ENCODE results near the gene GRPEL1.

Gene GRPEL1

GRCh38 chr4:7059662-7060061 is 8.2 kb downstream of the GRPEL1 start:
- Histone ChIP-seq H3K4me3 (ENCODE audit: low read length) (no peak overlapping the region), H3K4me2 (ENCODE audit: low read length) (no peak overlapping the region), H3K4me1 (ENCODE audit: control insufficient read depth, low read length) (no peaks in the 10 kb centered on the region), H3K27ac (ENCODE audit: low read depth, low read length) (no peak overlapping the region), H3K9me3 (ENCODE audit: control insufficient read depth, insufficient read depth, low read length) (no peaks in the 10 kb centered on the region), H3K9me2 (replicated peaks; ENCODE audit: control insufficient read depth, low read length) (no peaks in the 10 kb centered on the region), H3K36me3 (ENCODE audit: control insufficient read depth, low read length) (peaks cover 77% of the 10 kb centered on the region), H3F3A (ENCODE audit: control insufficient read depth, insufficient read depth) (peaks cover 24% of the 10 kb centered on the region), H3K27me3 (ENCODE audit: control insufficient read depth, low read length) (no peaks in the 10 kb centered on the region), H3K79me2 (ENCODE audit: control insufficient read depth, low read length) (peaks cover 26% of the 10 kb centered on the region), H4K20me1 (ENCODE audit: control insufficient read depth, insufficient read depth, low read depth, low read length) (peaks cover 8% of the 10 kb centered on the region; the same call in 1 of the 2 replicates)
- TF ChIP-seq EZH2phosphoT487 (IDR thresholded peaks at IDR 0.05; ENCODE audit: borderline replicate concordance, low read length) (no peak), CTCF (IDR thresholded peaks at IDR 0.05; ENCODE audit: low read depth, low read length, poor library complexity, severe bottlenecking) (no peak)

GRCh38 chr4:7058792-7059191 is 9.1 kb downstream of the GRPEL1 start:
- Histone ChIP-seq H4K20me1 (ENCODE audit: control insufficient read depth, insufficient read depth, low read depth, low read length) (peaks cover 5% of the 10 kb centered on the region; the same call in 1 of the 2 replicates), H3K4me2 (ENCODE audit: low read length) (no peak overlapping the region)

GRCh38 chr4:7055990-7056325 is 11.9 kb downstream of the GRPEL1 start:
- peaks cover 53% of the 10 kb centered on the region for H3K36me3 ChIP-seq (ENCODE audit: control insufficient read depth, low read length)
- H3K27me3 ChIP-seq (ENCODE audit: control insufficient read depth, low read length) = no peaks in the 10 kb centered on the region
- H3K4me2 ChIP-seq (ENCODE audit: low read length) = no peak overlapping the region

More at GRCh38 chr4:7058792-7059191, 9.1 kb downstream of the GRPEL1 start:
- Histone ChIP-seq H3K27me3 (ENCODE audit: control insufficient read depth, low read length) (no peaks in the 10 kb centered on the region), H3K27ac (ENCODE audit: low read depth, low read length) (no peak overlapping the region), H3K9me2 (replicated peaks; ENCODE audit: control insufficient read depth, low read length) (no peaks in the 10 kb centered on the region), H3K9me3 (ENCODE audit: control insufficient read depth, insufficient read depth, low read length) (no peaks in the 10 kb centered on the region), H3K4me1 (ENCODE audit: control insufficient read depth, low read length) (no peaks in the 10 kb centered on the region), H3K4me3 (ENCODE audit: low read length) (no peak overlapping the region), H3K36me3 (ENCODE audit: control insufficient read depth, low read length) (peaks cover 78% of the 10 kb centered on the region), H3F3A (ENCODE audit: control insufficient read depth, insufficient read depth) (peaks cover 24% of the 10 kb centered on the region), H3K79me2 (ENCODE audit: control insufficient read depth, low read length) (peaks cover 21% of the 10 kb centered on the region)
- no peak for TF ChIP-seq CTCF (IDR thresholded peaks at IDR 0.05; ENCODE audit: low read depth, low read length, poor library complexity, severe bottlenecking)
- TF ChIP-seq EZH2phosphoT487 (IDR thresholded peaks at IDR 0.05; ENCODE audit: borderline replicate concordance, low read length) = no peak

More at GRCh38 chr4:7055990-7056325, 11.9 kb downstream of the GRPEL1 start:
- no peak overlapping the region for H3K4me3 ChIP-seq (ENCODE audit: low read length)
- H3K4me1 ChIP-seq (ENCODE audit: control insufficient read depth, low read length) = no peaks in the 10 kb centered on the region
- no peaks in the 10 kb centered on the region for H3K9me2 ChIP-seq (replicated peaks; ENCODE audit: control insufficient read depth, low read length)
- peaks cover 24% of the 10 kb centered on the region for H3F3A ChIP-seq (ENCODE audit: control insufficient read depth, insufficient read depth)
- H3K79me2 ChIP-seq (ENCODE audit: control insufficient read depth, low read length) = peaks cover 21% of the 10 kb centered on the region
- no peaks in the 10 kb centered on the region for H3K9me3 ChIP-seq (ENCODE audit: control insufficient read depth, insufficient read depth, low read length)
- no peak for TF ChIP-seq EZH2phosphoT487 (IDR thresholded peaks at IDR 0.05; ENCODE audit: borderline replicate concordance, low read length)
- no peak for TF ChIP-seq CTCF (IDR thresholded peaks at IDR 0.05; ENCODE audit: low read depth, low read length, poor library complexity, severe bottlenecking)
- H3K27ac ChIP-seq (ENCODE audit: low read depth, low read length) = no peak overlapping the region
- H4K20me1 ChIP-seq (ENCODE audit: control insufficient read depth, insufficient read depth, low read depth, low read length) = no peaks in the 10 kb centered on the region
